Calu3 (cell line): ENCODE results near the gene USF2. TPM values are rescaled to one million over a fixed set of nuclear protein-coding genes. Genes with fewer than 3 reads are reported as not detected.

Experiments used
- BruUV-seq: library from RNA; stranded (reverse); fragments of 400-500 nt; replicated peaks from 2 replicates; lab custom pipeline; 2021; lab: Mats Ljungman, UMichigan
- CTCF ChIA-PET: fragments of 300-600 bp; sonication (Branson Sonifier 250); formaldehyde crosslinking; loops from one replicate; lab custom pipeline; 2022; ENCODE audit warnings: antibody characterized with exemption; lab: Charles Lee
- DNase-seq: peaks from one replicate; pipeline ENCODE4 v3.0.0; 2022
- H3K27ac Mint-ChIP-seq: one replicate; pipeline ENCODE4 v1.8.0; 2022; ENCODE audit warnings: mixed read lengths; ENCODE audit not compliant: unreplicated experiment
- H3K27me3 Mint-ChIP-seq: one replicate; pipeline ENCODE4 v1.8.0; 2022; ENCODE audit warnings: mixed read lengths; ENCODE audit not compliant: unreplicated experiment
- H3K36me3 Mint-ChIP-seq: one replicate; pipeline ENCODE4 v1.8.0; 2022; ENCODE audit warnings: mild to moderate bottlenecking, moderate library complexity, mixed read lengths; ENCODE audit not compliant: insufficient read depth, unreplicated experiment
- H3K4me1 Mint-ChIP-seq: one replicate; pipeline ENCODE4 v1.8.0; 2022; ENCODE audit warnings: mild to moderate bottlenecking, low read depth, mixed read lengths; ENCODE audit not compliant: unreplicated experiment
- H3K4me3 Mint-ChIP-seq: one replicate; pipeline ENCODE4 v1.8.0; 2022; ENCODE audit warnings: mild to moderate bottlenecking, low read depth, moderate library complexity, mixed read lengths; ENCODE audit not compliant: unreplicated experiment
- H3K9me3 Mint-ChIP-seq: one replicate; pipeline ENCODE4 v1.8.0; 2022; ENCODE audit warnings: low read depth, mixed read lengths; ENCODE audit not compliant: unreplicated experiment
- intact Hi-C: fragments of 100-400 bp; cut with micrococcal nuclease; formaldehyde crosslinking; loops from one replicate; pipeline ENCODE4 v1.10.0; 2022; ENCODE audit not compliant: unreplicated experiment
- total RNA-seq: library from RNA; stranded (reverse); gene quantifications from 2 replicates; pipeline ENCODE4 v1.2.3, GENCODE V29; 2022
- TF ChIP-seq, protein P1 (sequence below): fragments of 200-600 bp; IDR thresholded peaks from one replicate; pipeline ENCODE4 v1.8.0; 2022; ENCODE audit warnings: antibody characterized with exemption; ENCODE audit not compliant: unreplicated experiment

Gene USF2
- total RNA-seq, 1 experiment from 2014 or later = 127 TPM

DNA sequence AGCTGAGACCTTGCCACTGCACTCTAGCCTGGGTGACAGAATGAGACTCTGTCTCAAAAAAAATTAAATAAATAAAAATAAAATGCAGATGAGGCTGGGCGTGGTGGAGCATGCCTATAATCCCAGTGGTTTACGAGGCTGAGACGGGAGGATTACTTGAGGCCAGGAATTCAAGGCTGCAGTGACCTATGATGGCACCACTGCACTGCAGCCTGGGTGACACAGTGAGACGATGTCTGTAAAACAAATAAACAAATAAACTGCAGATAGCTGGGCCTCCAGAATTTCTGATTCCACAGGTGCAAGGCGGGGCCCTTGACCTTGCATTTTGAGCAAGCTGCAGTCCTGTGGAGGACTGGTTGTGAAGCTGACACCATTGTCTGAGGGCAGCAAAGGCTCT, 20.1 kb downstream of the USF2 start:
- Mint-ChIP-seq H3K9me3 (no peaks in the 10 kb centered on the region), H3K27me3 (peaks cover 38% of the 10 kb centered on the region), H3K27ac (no peak overlapping the region), H3K4me3 (no peak overlapping the region), H3K36me3 (no peaks in the 10 kb centered on the region), H3K4me1 (no peaks in the 10 kb centered on the region)
- TF ChIP-seq, protein P1, sequence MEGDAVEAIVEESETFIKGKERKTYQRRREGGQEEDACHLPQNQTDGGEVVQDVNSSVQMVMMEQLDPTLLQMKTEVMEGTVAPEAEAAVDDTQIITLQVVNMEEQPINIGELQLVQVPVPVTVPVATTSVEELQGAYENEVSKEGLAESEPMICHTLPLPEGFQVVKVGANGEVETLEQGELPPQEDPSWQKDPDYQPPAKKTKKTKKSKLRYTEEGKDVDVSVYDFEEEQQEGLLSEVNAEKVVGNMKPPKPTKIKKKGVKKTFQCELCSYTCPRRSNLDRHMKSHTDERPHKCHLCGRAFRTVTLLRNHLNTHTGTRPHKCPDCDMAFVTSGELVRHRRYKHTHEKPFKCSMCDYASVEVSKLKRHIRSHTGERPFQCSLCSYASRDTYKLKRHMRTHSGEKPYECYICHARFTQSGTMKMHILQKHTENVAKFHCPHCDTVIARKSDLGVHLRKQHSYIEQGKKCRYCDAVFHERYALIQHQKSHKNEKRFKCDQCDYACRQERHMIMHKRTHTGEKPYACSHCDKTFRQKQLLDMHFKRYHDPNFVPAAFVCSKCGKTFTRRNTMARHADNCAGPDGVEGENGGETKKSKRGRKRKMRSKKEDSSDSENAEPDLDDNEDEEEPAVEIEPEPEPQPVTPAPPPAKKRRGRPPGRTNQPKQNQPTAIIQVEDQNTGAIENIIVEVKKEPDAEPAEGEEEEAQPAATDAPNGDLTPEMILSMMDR = no peak
- intact Hi-C loops = no loop called here
- CTCF ChIA-PET = interaction anchor here (0.7 kb wide), 1 partner anchor 1416 kb away, joined by 4 read pairs; no protein-coding TSS in a partner anchor
- no peak for DNase-seq
- no TSS peak for BruUV-seq

DNA sequence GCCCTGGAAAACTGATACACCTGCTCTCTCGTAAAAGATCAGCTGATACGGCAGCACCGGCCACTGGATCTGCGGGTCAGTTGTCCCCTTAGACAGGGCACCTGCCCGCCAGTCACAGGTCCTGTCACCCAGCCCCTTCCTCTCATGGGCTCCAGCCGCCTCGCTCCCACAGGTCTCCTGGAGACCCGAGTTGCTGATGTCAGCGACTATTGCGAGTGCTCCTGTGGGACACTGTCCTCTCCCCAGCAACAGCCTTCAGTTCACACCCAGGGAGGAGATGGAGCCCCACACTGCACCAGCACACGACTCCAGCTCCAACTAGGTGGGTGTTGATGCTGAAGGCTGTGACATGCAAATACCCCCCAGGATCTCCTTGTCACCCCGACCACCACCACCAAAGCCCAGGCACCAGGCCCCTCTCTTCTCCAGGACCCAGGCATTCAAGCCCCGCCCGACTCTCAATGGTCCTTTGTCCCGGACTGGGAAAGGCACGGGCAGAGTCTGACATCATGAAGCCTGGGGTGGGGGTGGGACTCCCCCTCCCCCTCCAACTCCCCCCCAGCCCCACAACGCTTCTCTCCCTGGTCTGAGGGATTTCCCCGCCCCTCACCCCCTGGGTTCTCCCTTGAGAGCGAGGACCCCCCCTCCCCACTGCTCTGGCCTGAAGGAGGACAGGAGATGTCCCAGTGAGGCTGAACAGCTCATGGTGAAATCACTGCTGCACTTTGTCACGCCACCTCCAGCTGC, 21.8 kb downstream of the USF2 start:
- Mint-ChIP-seq H3K27ac (no peak overlapping the region), H3K9me3 (no peaks in the 10 kb centered on the region), H3K4me3 (no peak overlapping the region), H3K36me3 (no peaks in the 10 kb centered on the region), H3K4me1 (no peaks in the 10 kb centered on the region), H3K27me3 (peaks cover 46% of the 10 kb centered on the region)
- TF ChIP-seq, protein P1 = no peak
- intact Hi-C loops = no loop called here
- no peak for DNase-seq
- BruUV-seq = no TSS peak
- CTCF ChIA-PET = interaction anchor here (0.6 kb wide), 1 partner anchor 98 kb away, joined by 5 read pairs; no protein-coding TSS in a partner anchor

DNA sequence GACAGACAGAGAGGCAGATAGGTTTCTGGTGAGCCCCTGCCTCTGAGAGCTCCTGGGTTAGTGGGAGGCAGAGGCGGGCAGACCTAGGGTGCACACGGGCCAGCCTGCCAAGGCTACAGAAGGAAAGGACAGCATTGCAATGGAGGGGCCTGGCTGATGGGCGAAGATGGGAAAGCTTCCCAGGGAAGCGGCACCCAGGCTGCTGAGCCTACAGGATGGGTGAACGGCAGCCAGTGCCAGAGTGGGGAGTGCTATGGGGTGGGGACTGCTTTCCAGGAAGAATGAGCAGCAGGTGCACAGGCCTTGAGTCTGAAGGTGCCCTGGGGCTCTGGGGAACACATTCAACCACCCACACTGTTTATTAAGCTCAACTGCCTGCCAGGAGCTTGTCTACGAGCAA, 22.5 kb downstream of the USF2 start:
- TF ChIP-seq, protein P1 = no peak
- Mint-ChIP-seq H3K9me3 (no peaks in the 10 kb centered on the region), H3K27ac (no peak overlapping the region), H3K27me3 (peaks cover 46% of the 10 kb centered on the region), H3K4me1 (no peaks in the 10 kb centered on the region), H3K4me3 (no peak overlapping the region), H3K36me3 (no peaks in the 10 kb centered on the region)
- CTCF ChIA-PET = interaction anchor here (0.5 to 0.6 kb wide), 2 partner anchors 12 to 97 kb away, joined by 3 to 5 read pairs; no protein-coding TSS in a partner anchor
- DNase-seq = no peak
- BruUV-seq = no TSS peak
- intact Hi-C loops = no loop called here

DNA sequence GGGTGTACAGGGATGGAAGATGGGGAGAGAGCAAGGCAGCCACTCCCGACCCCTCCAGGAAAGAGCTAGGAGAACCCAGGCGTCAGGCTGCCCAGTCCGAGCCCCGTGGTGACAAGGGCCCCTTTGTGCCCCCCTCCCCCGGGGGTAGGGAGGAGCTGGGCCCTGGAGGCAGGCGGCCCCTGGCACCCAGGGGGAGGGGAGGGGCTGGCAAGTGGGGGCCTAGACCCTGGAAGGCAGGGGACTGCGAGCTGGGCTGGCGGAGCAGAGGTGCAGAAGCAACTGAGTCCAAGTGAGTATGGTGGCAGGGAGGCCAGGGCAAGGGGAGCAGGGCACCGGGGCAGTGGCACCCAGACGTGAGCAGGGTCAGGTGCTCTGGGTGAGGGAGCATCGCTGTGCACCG, 23.2 kb downstream of the USF2 start, which contains the start of gene MAG:
MAG (plus strand) TSS at position 246 of the 400 bp plus-strand sequence. CDS start 3,248 bp downstream, outside the sequence.
- Mint-ChIP-seq H3K27ac (no peak within 1 kb of the TSS), H3K36me3 (no peaks in the 10 kb centered on the region), H3K4me3 (no peak within 1 kb of the TSS), H3K9me3 (no peaks in the 10 kb centered on the region), H3K4me1 (no peaks in the 10 kb centered on the region), H3K27me3 (peaks cover 46% of the 10 kb centered on the region)
- intact Hi-C loops = no loop called here
- CTCF ChIA-PET = interaction anchor here (0.5 kb wide), 1 partner anchor 11 kb away, joined by 3 read pairs; no protein-coding TSS in a partner anchor
- TF ChIP-seq, protein P1 = no peak
- BruUV-seq = no TSS peak
- DNase-seq = no peak
